ENCODE results near the gene KCNAB1.
"Not testable (repeated sequence)": the region's sequence is repeated elsewhere in the genome, so short reads cannot be mapped to it uniquely, and the experiment has no call there.

The KCNAB1 gene

GRCh38 chr3:156551261-156551660, 430.9 kb downstream of the KCNAB1 start:
- no peak for DNase-seq

DNA sequence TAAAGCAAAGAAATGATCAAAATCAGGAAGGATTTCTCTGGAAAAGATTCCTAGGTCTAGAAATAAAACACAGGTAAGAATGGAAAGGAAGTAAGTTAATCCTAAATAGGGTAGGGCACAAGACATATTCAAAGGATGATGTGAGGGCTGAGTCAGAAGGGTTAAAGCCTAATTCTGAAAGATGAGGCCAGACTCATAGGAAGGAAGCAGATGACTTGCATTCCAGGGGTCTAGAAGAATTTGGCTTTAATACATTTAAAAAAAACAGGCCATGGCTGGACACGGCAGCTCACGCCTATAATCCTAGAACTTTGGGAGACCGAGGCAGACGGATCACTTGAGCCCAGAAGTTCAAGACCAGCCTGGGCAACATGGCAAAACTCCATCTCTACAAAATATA, 431.4 kb downstream of the KCNAB1 start:
- no peak for DNase-seq

DNA sequence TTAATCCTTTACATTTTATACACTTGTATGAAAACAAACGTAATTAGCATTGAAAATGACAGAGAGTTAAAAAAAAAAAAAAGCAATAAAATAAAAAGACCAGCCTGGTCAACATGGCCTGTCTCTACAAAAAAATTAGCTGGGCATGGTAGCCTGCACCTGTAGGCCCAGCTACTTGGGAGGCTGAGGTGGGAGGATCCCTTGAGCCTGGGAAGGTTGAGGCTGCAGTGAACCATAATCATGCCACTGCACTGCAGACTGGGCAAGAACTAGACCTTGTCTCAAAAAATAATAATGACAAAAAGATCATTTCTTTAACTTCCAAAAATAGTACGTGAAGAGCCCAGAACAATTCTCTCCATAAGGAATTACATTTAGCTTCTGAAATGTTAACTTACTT, 432.6 kb downstream of the KCNAB1 start:
- DNase-seq = no peak

- DNase-seq = no peak
These were observed 433.5 kb downstream of the KCNAB1 start for GRCh38 chr3:156553705-156554356.

- DNase-seq = no peak
These were observed 434.1 kb downstream of the KCNAB1 start for GRCh38 chr3:156554515-156554841.

- peak; percentile 99 for DNase-seq
These were observed 434.7 kb downstream of the KCNAB1 start, which contains the start of gene SSR3 for GRCh38 chr3:156554842-156555687. Gene SSR3 (minus strand): TSS chr3:156555117. CDS start chr3:156555089, 28 bp downstream.

DNA sequence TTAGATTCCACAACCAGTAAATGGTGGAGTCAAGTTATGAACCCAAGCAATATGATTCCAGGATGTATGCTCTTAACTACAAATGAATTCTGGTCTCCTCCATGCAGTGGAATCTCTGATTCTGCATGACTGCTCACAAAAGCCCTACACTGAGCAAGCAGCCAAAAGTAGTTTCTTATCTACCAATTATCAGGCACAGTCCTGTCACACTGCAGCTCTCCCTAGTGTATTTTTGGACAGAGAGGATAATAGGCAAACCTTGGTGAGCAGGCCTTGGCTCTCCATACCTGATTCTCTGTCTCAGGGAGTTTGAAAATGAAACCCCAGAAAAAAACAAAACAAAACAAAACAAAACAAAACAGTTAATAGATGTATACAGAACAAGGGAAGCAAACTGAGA, 438.0 kb downstream of the KCNAB1 start:
- no peak for DNase-seq

- DNase-seq = no peak
These were observed 438.9 kb downstream of the KCNAB1 start for GRCh38 chr3:156559321-156559720.

DNA sequence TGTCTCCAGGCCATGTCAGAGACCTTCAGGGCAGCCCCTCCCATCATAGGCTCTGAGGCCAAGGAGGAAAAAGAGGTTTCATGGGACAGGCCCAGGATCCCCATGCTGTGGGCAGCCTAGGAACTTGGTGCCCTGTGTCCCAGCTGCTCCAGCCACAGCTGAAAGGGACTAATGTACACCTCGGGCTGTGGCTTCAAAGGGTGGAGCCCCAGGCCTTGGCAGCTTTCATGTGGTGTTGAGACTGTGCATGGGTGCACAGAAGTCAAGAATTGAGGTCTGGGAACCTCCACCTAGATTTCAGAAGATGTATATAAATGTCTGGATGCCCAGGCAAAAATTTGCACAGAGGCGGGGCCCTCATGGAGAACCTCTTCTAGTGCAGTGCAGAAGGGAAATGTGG, 441.2 kb downstream of the KCNAB1 start:
- DNase-seq = no peak

GRCh38 chr3:156562486-156562885, 442.1 kb downstream of the KCNAB1 start:
- not testable (repeated sequence) for DNase-seq

GRCh38 chr3:156563900-156564682, 443.7 kb downstream of the KCNAB1 start:
- no peak for DNase-seq

GRCh38 chr3:156569016-156569415, 448.6 kb downstream of the KCNAB1 start:
- not testable (repeated sequence) for DNase-seq

- not testable (repeated sequence) for DNase-seq
These were observed 449.5 kb downstream of the KCNAB1 start for GRCh38 chr3:156569881-156570280.

GRCh38 chr3:156575641-156576040, 455.3 kb downstream of the KCNAB1 start:
- no peak for DNase-seq

DNA sequence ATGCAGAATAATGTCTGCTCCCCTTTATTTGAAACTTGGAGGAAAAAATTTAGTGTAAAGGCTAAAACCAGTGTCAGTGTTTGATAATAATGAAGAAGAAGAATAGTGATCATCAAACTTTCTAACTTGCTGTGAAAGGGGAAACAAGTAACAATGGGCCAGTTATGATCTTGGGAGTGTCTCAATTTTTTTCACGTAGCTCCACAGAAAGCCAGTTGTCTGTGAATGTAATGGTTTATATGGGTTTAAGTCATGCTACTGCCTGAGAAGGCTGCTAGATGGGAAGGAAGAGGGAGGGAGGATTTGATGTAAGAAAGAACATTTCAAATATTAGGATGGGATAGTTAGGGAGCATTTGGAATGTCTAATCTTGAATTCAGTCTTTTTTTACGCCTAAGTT, 455.7 kb downstream of the KCNAB1 start:
- DNase-seq = no peak

DNA sequence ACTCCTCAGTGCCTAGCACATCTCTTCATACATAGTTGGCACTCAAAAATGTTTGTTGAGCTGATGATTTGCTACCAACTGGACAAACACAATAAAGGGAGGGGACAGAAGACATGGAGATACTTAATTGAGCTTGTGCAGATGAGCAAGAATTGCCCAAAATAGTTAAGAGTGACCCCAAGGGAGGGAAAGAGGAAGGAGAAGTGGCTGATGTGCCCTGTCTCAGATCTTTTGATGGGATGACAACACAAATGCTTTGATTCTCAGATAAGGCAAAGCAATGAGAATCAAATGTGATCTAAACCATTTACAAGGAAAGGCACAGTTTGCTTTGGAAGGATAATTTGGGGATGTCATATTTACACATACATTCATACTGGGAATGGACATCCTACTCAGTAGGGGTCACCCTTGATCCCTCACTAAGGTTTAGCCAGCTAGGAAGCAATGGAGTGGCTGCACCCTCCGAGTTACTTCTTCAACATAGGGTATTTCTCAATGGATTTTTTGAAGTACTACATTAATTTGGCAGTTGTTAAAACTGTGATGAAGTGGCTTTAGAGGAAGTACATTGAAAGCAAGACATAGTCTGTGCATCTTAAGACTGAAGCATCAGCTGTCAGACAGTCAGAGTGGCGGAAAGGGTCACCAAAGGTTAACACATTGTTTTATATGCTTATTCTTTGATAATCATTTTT, 456.4 kb downstream of the KCNAB1 start:
- DNase-seq = no peak

GRCh38 chr3:156577736-156578135, 457.4 kb downstream of the KCNAB1 start:
- no peak for DNase-seq

GRCh38 chr3:156579427-156579851, 459.1 kb downstream of the KCNAB1 start:
- no peak for DNase-seq

GRCh38 chr3:156581033-156581432, 460.7 kb downstream of the KCNAB1 start:
- DNase-seq = no peak

- no peak for DNase-seq
These were observed 461.6 kb downstream of the KCNAB1 start for GRCh38 chr3:156581954-156582353.

DNA sequence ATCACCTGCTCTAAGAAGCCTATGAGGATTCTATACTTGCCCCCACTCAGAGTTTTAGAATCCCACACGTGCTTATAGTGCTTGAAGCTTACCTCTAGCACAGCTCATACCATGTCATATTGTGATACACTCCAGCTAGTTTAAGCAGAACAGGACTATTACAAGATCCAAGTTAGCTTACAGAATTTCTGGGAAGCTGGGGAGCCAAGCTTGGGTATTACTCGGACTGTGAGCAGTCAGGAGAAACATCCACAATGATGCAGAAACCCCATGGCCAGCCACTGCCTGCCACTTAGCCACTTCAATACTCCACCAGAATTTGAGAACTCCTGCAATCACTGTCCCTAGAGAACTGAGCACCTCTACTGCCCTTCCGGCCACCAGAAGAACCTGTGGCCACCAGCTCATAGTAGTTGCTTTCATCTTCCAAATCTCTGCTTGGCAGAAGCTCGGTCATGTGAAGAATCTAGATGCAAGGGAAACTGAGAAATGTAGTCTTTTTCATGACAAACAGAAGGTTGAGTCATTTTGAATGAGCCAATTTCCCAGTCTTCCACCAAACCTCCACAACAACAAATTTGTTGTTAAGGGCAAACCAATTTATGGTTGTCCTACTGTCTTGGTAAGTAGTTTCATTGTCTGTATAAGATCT, 462.3 kb downstream of the KCNAB1 start:
- DNase-seq = no peak

- DNase-seq = no peak
These were observed 463.1 kb downstream of the KCNAB1 start for GRCh38 chr3:156583469-156583868.

Data from DMS 273 treated with DMSO at 0.1 percent for 48 hours (cell line).